HEK293 (cell line): ENCODE measurements around the gene ARL14.

Experiments
- CTCF ChIA-PET: fragments of 350-600 bp; formaldehyde crosslinking; extraction: SDS; loops from one replicate; lab custom pipeline; 2021; ENCODE audit warnings: antibody characterized with exemption; lab: Yijun Ruan, JAX
- POLR2A ChIA-PET: fragments of 300-600 bp; formaldehyde crosslinking; extraction: SDS; loops from one replicate; lab custom pipeline; 2020; ENCODE audit warnings: antibody characterized with exemption, inconsistent platforms; lab: Yijun Ruan, JAX
- H3K27ac ChIP-seq: fragments of 200-500 bp; sonication (Bioruptor generic); 2 replicates; pipeline ENCODE4 v1.5.1; 2014; ENCODE audit warnings: low read depth, low read length, control low read depth, inconsistent platforms; ENCODE audit errors: extremely low read depth
- H3K36me3 ChIP-seq, 2 experiments: fragments of 200-500 bp in 1 of 2; sonication (Bioruptor generic) in 1 of 2; 1 replicate in 1 of 2; 2 replicates in 1 of 2; pipeline ENCODE4 v1.5.1; 2014 to 2017; ENCODE audit warnings: inconsistent platforms in 2 of 2, low read length in 2 of 2; ENCODE audit not compliant: control insufficient read depth in 2 of 2, insufficient read depth in 1 of 2
- H3K4me1 ChIP-seq: fragments of 200-500 bp; sonication (Bioruptor generic); 2 replicates; pipeline ENCODE4 v1.5.1; 2014; ENCODE audit warnings: mild to moderate bottlenecking, low read length, inconsistent platforms; ENCODE audit not compliant: control insufficient read depth, insufficient read depth
- H3K4me3 ChIP-seq: 2 replicates; pipeline ENCODE4 v1.5.1; 2011; ENCODE audit warnings: low read depth, mild to moderate bottlenecking, control low read depth, low read length, moderate library complexity
- H3K9me3 ChIP-seq: fragments of 200-500 bp; sonication (Bioruptor generic); 2 replicates; pipeline ENCODE4 v1.5.1; 2014; ENCODE audit warnings: low read depth, low read length, inconsistent platforms; ENCODE audit not compliant: control insufficient read depth, insufficient read depth
- KLF16 ChIP-seq: fragments of 450-650 bp; formaldehyde crosslinking; IDR thresholded peaks from 2 replicates; pipeline ENCODE4 v1.5.1; 2017; ENCODE audit warnings: missing biosample characterization, missing genetic modification characterization
- KLF9 ChIP-seq: fragments of 450-650 bp; formaldehyde crosslinking; IDR thresholded peaks from 2 replicates; pipeline ENCODE4 v1.5.1; 2016; ENCODE audit warnings: missing biosample characterization, missing genetic modification characterization, low read depth
- MZF1 ChIP-seq: fragments of 450-650 bp; formaldehyde crosslinking; IDR thresholded peaks from 2 replicates; pipeline ENCODE4 v1.5.1; 2017; ENCODE audit warnings: missing biosample characterization, missing genetic modification characterization, borderline replicate concordance
- SCRT1 ChIP-seq: fragments of 450-650 bp; formaldehyde crosslinking; IDR thresholded peaks from 2 replicates; pipeline ENCODE4 v1.5.1; 2016; ENCODE audit warnings: missing biosample characterization, missing genetic modification characterization, borderline replicate concordance
- SP3 ChIP-seq: fragments of 450-650 bp; formaldehyde crosslinking; IDR thresholded peaks from 2 replicates; pipeline ENCODE4 v1.5.1; 2016; ENCODE audit warnings: missing biosample characterization, missing genetic modification characterization
- SP7 ChIP-seq: fragments of 450-650 bp; formaldehyde crosslinking; IDR thresholded peaks from 2 replicates; pipeline ENCODE4 v1.5.1; 2016; ENCODE audit warnings: missing biosample characterization, missing genetic modification characterization
- TCF7L2 ChIP-seq: IDR thresholded peaks from 2 replicates; pipeline ENCODE4 v1.6.1; 2011; ENCODE audit warnings: low read depth, mild to moderate bottlenecking, inconsistent platforms, low read length, moderate library complexity, borderline replicate concordance
- YY1 ChIP-seq: fragments of 450-650 bp; formaldehyde crosslinking; IDR thresholded peaks from 2 replicates; pipeline ENCODE4 v1.5.1; 2018; ENCODE audit warnings: missing biosample characterization, missing genetic modification characterization
- ZBTB49 ChIP-seq: fragments of 450-650 bp; formaldehyde crosslinking; IDR thresholded peaks from 2 replicates; pipeline ENCODE4 v1.5.1; 2016; ENCODE audit warnings: missing biosample characterization, missing genetic modification characterization, low read depth
- ZBTB8A ChIP-seq: fragments of 450-650 bp; formaldehyde crosslinking; IDR thresholded peaks from 2 replicates; pipeline ENCODE4 v1.5.1; 2016; ENCODE audit warnings: missing biosample characterization, missing genetic modification characterization
- ZFP3 ChIP-seq: fragments of 450-650 bp; formaldehyde crosslinking; IDR thresholded peaks from 2 replicates; pipeline ENCODE4 v1.5.1; 2016; ENCODE audit warnings: low read depth, missing biosample characterization, missing genetic modification characterization
- ZNF121 ChIP-seq: fragments of 450-650 bp; formaldehyde crosslinking; IDR thresholded peaks from 2 replicates; pipeline ENCODE4 v1.5.1; 2016; ENCODE audit warnings: missing biosample characterization, missing genetic modification characterization
- ZNF174 ChIP-seq: fragments of 450-650 bp; formaldehyde crosslinking; IDR thresholded peaks from 2 replicates; pipeline ENCODE4 v1.5.0; 2017; ENCODE audit warnings: missing biosample characterization, mild to moderate bottlenecking, missing genetic modification characterization
- ZNF211 ChIP-seq: fragments of 450-650 bp; formaldehyde crosslinking; IDR thresholded peaks from 2 replicates; pipeline ENCODE4 v1.5.1; 2016; ENCODE audit warnings: low read depth, missing biosample characterization, missing genetic modification characterization
- ZNF302 ChIP-seq: fragments of 450-650 bp; formaldehyde crosslinking; IDR thresholded peaks from 2 replicates; pipeline ENCODE4 v1.5.1; 2016; ENCODE audit warnings: missing biosample characterization, missing genetic modification characterization, low read depth
- ZNF580 ChIP-seq: fragments of 450-650 bp; formaldehyde crosslinking; IDR thresholded peaks from 2 replicates; pipeline ENCODE4 v1.5.1; 2016; ENCODE audit warnings: missing biosample characterization, missing genetic modification characterization
- ZNF626 ChIP-seq: fragments of 450-650 bp; sonication (Bioruptor Pico); formaldehyde crosslinking; IDR thresholded peaks from 2 replicates; pipeline ENCODE4 v1.5.1; 2018; ENCODE audit warnings: missing biosample characterization, missing genetic modification characterization, inconsistent platforms
- ZNF629 ChIP-seq: fragments of 450-650 bp; formaldehyde crosslinking; IDR thresholded peaks from 2 replicates; pipeline ENCODE4 v1.5.1; 2017; ENCODE audit warnings: missing biosample characterization, missing genetic modification characterization
- ZNF645 ChIP-seq: fragments of 450-650 bp; formaldehyde crosslinking; IDR thresholded peaks from 2 replicates; pipeline ENCODE4; 2016; ENCODE audit warnings: missing biosample characterization, missing genetic modification characterization
- ZNF654 ChIP-seq: fragments of 450-650 bp; formaldehyde crosslinking; IDR thresholded peaks from 2 replicates; pipeline ENCODE4 v1.5.1; 2016; ENCODE audit warnings: low read depth, missing biosample characterization, missing genetic modification characterization
- ZNF701 ChIP-seq: fragments of 450-650 bp; formaldehyde crosslinking; IDR thresholded peaks from 2 replicates; pipeline ENCODE4 v1.5.1; 2016; ENCODE audit warnings: missing biosample characterization, missing genetic modification characterization
- ZNF76 ChIP-seq: fragments of 450-650 bp; formaldehyde crosslinking; IDR thresholded peaks from 2 replicates; pipeline ENCODE4; 2016; ENCODE audit warnings: low read depth, missing biosample characterization, missing genetic modification characterization, borderline replicate concordance
- TF ChIP-seq, protein P1 (sequence below): fragments of 450-650 bp; formaldehyde crosslinking; conservative IDR thresholded peaks from 2 replicates; pipeline ENCODE4 v1.5.1; 2016; ENCODE audit warnings: low read depth, missing biosample characterization, missing genetic modification characterization

ARL14 gene

GRCh38 chr3:160668454-160668853, 8.5 kb upstream of the ARL14 start (continued):
- TF ChIP-seq, protein P1, sequence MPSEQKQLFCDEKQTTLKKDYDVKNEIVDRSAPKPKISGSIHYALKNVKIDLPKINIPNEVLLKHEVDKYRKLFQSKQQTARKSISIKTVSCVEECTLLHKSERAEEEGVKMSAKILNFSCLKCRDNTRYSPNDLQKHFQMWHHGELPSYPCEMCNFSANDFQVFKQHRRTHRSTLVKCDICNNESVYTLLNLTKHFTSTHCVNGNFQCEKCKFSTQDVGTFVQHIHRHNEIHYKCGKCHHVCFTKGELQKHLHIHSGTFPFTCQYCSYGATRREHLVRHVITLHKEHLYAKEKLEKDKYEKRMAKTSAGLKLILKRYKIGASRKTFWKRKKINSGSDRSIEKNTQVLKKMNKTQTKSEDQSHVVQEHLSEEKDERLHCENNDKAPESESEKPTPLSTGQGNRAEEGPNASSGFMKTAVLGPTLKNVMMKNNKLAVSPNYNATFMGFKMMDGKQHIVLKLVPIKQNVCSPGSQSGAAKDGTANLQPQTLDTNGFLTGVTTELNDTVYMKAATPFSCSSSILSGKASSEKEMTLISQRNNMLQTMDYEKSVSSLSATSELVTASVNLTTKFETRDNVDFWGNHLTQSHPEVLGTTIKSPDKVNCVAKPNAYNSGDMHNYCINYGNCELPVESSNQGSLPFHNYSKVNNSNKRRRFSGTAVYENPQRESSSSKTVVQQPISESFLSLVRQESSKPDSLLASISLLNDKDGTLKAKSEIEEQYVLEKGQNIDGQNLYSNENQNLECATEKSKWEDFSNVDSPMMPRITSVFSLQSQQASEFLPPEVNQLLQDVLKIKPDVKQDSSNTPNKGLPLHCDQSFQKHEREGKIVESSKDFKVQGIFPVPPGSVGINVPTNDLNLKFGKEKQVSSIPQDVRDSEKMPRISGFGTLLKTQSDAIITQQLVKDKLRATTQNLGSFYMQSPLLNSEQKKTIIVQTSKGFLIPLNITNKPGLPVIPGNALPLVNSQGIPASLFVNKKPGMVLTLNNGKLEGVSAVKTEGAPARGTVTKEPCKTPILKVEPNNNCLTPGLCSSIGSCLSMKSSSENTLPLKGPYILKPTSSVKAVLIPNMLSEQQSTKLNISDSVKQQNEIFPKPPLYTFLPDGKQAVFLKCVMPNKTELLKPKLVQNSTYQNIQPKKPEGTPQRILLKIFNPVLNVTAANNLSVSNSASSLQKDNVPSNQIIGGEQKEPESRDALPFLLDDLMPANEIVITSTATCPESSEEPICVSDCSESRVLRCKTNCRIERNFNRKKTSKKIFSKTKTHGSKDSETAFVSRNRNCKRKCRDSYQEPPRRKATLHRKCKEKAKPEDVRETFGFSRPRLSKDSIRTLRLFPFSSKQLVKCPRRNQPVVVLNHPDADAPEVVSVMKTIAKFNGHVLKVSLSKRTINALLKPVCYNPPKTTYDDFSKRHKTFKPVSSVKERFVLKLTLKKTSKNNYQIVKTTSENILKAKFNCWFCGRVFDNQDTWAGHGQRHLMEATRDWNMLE (tag by site-specific recombination) = no peak
- TF ChIP-seq ZNF629 (tag by site-specific recombination) (no peak), ZBTB49 (no peak), TCF7L2 (no peak)

DNA sequence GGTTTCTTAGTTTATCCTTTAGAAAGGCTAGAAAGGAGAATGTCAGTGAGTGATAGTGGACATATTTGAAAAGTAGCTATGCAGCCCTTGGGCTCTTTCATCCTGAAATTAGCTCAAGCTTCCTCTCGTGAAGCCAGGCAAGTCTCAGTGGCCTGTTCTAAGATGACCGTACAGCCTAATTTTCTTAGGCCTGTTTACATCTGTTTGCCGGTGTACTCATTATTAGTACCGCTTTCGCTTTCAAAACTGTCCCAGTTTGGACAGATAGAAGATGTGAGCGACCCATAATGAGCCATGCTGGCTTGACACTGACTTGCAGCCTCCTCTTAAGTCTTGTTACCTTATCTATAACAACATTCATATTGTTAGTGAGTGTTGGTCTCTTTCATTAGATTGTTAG, 5.7 kb upstream of the ARL14 start:
- Histone ChIP-seq H3K4me1 (peaks cover 6% of the 10 kb centered on the region; the same call in 1 of the 2 replicates), H3K36me3 (no peaks in the 10 kb centered on the region), H3K27ac (no peak overlapping the region), H3K4me3 (no peak overlapping the region), H3K9me3 (no peaks in the 10 kb centered on the region)
- TF ChIP-seq ZNF174 (tag by site-specific recombination) (no peak), ZNF211 (tag by site-specific recombination) (no peak), MZF1 (tag by site-specific recombination) (no peak), ZNF701 (tag by site-specific recombination) (no peak), ZNF76 (tag by site-specific recombination) (no peak), KLF9 (tag by site-specific recombination) (no peak), ZNF302 (no peak), ZFP3 (tag by site-specific recombination) (no peak), ZBTB49 (no peak)
- ChIA-PET POLR2A (no interaction called here), CTCF (interaction anchor here (1.9 kb wide), 1 partner anchor 16 kb away, joined by 5 read pairs; no protein-coding TSS in a partner anchor)

- no peaks in the 10 kb centered on the region for H3K4me1 ChIP-seq
- H3K9me3 ChIP-seq = no peaks in the 10 kb centered on the region
- POLR2A ChIA-PET = no interaction called here
- H3K36me3 ChIP-seq = no peaks in the 10 kb centered on the region
- no peak overlapping the region for H3K4me3 ChIP-seq
- CTCF ChIA-PET = interaction anchor here (0.5 to 1.9 kb wide), 2 partner anchors 15 to 846 kb away, joined by 3 to 5 read pairs; no protein-coding TSS in a partner anchor
- no peak overlapping the region for H3K27ac ChIP-seq
- TF ChIP-seq ZNF626 (tag by site-specific recombination) = no peak
- TF ChIP-seq ZNF654 (tag by site-specific recombination) = no peak
- no peak for TF ChIP-seq SCRT1 (tag by site-specific recombination)
- no peak for TF ChIP-seq ZNF580 (tag by site-specific recombination)
- TF ChIP-seq ZNF121 (tag by site-specific recombination) = no peak
- no peak for TF ChIP-seq KLF16 (tag by site-specific recombination)
- no peak for TF ChIP-seq SP3 (tag by site-specific recombination)
- TF ChIP-seq ZNF645 (tag by site-specific recombination) = no peak
- no peak for TF ChIP-seq SP7 (tag by site-specific recombination)
- TF ChIP-seq YY1 = no peak
- TF ChIP-seq ZBTB8A (tag by site-specific recombination) = no peak
These were observed 5.0 kb upstream of the ARL14 start for GRCh38 chr3:160671995-160672394.
